Erythroblast (primary cell): ENCODE measurements around the gene NKAPL.

ENCODE experiments used
- GATA1 ChIP-seq: IDR thresholded peaks from 2 replicates; pipeline ENCODE4 v1.6.1; 2011; ENCODE audit warnings: low read depth, mild to moderate bottlenecking, control low read depth, low read length, moderate library complexity
- POLR2A ChIP-seq: IDR thresholded peaks from 2 replicates; pipeline ENCODE4 v1.6.1; 2011; ENCODE audit warnings: mild to moderate bottlenecking, low read length

DNA sequence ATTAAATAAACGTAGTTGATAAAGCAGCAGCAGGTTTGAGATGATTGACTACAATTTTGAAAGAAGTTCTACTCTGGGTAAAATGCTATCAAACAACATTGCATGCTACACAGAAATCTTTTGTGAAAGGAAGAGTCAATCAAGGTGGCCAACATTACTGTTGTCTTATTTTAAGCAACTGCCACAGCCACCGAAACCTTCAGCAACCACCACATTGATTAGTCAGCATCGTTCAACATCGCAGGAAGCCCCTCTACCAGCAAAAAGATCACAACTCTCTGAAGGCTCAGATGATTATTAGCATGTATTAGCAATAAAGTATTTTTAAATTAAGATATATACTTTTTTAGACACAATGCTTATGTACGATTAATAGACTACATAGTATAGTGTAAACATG, 36.2 kb downstream of the NKAPL start:
- TF ChIP-seq POLR2A (no peak), GATA1 (no peak)
